Measurements from ENCODE around the gene LSG1. TPM values are rescaled to one million over a fixed set of nuclear protein-coding genes. Genes with fewer than 3 reads are reported as not detected.

LSG1 gene
- 10 to 100 TPM; 19.0 to 34.8 TPM for total RNA-seq

DNA sequence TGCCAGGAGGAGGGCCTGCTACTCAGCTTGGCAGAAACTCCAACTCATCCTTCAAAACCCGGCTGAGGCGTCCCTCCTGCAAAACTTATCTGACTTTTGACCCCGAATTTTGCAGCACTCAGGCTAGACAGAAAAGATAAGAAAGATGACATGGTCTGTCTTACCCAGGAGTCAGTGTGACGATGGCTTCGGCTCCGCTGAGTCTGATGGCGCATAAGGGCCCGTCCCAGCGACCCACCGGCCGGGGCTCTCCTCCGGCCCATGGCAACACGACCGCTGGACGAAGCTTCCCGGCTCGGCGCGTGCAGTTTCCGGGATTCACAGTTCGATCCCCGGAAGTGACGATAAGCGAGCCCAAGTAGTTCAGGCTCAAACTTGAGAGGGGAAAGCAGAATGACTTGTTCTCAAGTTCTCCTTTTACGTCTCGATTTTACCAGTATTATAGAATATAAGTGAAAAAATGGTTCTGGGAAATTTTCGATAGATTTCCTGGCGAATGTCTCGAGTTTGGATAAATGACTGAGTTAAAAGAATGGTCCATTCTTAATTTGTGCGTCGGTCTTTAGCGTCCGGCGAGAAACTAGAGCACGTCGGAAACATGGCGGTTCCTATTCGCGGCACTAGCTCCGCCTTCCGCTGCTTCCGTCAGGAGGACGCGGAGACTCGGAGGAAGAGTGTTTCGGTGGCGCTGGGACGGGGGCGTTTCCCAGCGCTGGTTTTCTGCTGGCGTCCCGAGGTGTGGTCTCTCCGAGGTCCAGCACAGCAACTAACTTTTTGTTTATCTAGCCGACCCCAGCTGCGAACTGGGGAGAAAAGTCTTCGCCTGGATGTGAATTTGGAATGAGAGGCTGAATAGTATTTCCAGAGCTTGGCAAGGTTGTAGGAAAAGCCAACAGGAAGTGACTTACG lies at the start of gene LSG1:
Gene LSG1, minus strand, starts transcription at position 292 of the 909 bp plus-strand sequence. Its CDS starts 29 bp downstream, at position 263.
- Histone ChIP-seq H3K27ac (peak within 1 kb of the TSS; percentile 85), H3K4me1 (peaks cover 10% of the 10 kb centered on the region), H3K36me3 (no peaks in the 10 kb centered on the region), H3K9ac (ENCODE audit: low read depth in 2 of 2, low read length in 2 of 2) (peak within 1 kb of the TSS; percentile 52 to 89), H3K4me3 (peak within 1 kb of the TSS; percentile 76), H3K9me3 (no peaks in the 10 kb centered on the region), H3K27me3 (no peaks in the 10 kb centered on the region)
- intact Hi-C loops (cut with DNase I): no loop called here
- TF ChIP-seq, protein P1, sequence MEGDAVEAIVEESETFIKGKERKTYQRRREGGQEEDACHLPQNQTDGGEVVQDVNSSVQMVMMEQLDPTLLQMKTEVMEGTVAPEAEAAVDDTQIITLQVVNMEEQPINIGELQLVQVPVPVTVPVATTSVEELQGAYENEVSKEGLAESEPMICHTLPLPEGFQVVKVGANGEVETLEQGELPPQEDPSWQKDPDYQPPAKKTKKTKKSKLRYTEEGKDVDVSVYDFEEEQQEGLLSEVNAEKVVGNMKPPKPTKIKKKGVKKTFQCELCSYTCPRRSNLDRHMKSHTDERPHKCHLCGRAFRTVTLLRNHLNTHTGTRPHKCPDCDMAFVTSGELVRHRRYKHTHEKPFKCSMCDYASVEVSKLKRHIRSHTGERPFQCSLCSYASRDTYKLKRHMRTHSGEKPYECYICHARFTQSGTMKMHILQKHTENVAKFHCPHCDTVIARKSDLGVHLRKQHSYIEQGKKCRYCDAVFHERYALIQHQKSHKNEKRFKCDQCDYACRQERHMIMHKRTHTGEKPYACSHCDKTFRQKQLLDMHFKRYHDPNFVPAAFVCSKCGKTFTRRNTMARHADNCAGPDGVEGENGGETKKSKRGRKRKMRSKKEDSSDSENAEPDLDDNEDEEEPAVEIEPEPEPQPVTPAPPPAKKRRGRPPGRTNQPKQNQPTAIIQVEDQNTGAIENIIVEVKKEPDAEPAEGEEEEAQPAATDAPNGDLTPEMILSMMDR (IDR thresholded peaks at IDR 0.05): no peak
- peak; percentile 93 for DNase-seq

DNA sequence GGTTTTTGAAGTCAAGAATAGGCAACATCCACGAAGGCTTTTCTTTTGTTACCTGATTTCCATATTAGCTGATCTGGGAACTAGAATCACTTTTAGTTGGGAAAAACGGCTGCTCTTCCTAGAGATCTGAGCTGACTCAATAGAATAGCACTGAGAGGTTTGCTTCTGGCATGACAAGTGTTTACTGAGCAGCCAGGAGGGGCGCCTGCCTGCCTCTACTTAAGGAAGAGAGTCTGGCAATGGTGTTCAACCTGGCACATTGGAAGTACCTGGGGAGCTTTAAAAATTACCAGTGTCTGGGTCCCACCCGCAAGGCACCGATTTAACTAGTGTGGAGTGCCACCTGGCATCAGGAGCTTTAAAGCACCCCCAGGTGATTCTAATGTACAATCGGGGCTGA lies 48.1 kb upstream of the LSG1 start:
- Histone ChIP-seq H3K9ac (ENCODE audit: low read depth in 2 of 2, low read length in 2 of 2) (no peak overlapping the region), H3K4me1 (no peaks in the 10 kb centered on the region), H3K27me3 (no peaks in the 10 kb centered on the region), H3K36me3 (no peaks in the 10 kb centered on the region), H3K9me3 (no peaks in the 10 kb centered on the region), H3K27ac (no peak overlapping the region), H3K4me3 (no peak overlapping the region)
- intact Hi-C loops (cut with DNase I): no loop called here
- TF ChIP-seq, protein P1 (IDR thresholded peaks at IDR 0.05): no peak
- no peak for DNase-seq

DNA sequence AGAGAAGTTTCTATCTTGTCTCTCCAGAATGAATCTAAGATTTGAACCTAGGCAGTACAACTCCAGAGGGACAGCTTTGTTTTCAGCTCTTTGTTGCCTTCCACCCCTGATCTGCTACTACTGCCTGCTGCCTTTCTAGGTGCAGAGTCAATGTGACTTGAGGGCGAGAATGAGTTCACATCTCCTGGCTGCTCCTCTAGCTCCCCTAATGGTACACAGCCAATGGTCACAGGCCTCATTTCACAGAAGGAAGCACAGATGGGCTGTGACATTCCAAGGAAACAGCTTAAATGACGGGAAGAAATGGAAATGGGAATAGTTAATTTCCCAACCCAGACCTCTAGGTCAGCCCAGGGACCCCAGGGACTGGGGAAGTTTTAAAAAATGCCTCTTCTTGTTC lies 46.1 kb upstream of the LSG1 start:
- no peak overlapping the region for H3K4me3 ChIP-seq
- H3K4me1 ChIP-seq: no peaks in the 10 kb centered on the region
- no peak overlapping the region for H3K27ac ChIP-seq
- no peak overlapping the region for H3K9ac ChIP-seq (ENCODE audit: low read depth in 2 of 2, low read length in 2 of 2)
- no peak for DNase-seq
- no peaks in the 10 kb centered on the region for H3K9me3 ChIP-seq
- intact Hi-C loops (cut with DNase I): no loop called here
- TF ChIP-seq, protein P1 (IDR thresholded peaks at IDR 0.05): no peak
- no peaks in the 10 kb centered on the region for H3K27me3 ChIP-seq
- no peaks in the 10 kb centered on the region for H3K36me3 ChIP-seq

DNA sequence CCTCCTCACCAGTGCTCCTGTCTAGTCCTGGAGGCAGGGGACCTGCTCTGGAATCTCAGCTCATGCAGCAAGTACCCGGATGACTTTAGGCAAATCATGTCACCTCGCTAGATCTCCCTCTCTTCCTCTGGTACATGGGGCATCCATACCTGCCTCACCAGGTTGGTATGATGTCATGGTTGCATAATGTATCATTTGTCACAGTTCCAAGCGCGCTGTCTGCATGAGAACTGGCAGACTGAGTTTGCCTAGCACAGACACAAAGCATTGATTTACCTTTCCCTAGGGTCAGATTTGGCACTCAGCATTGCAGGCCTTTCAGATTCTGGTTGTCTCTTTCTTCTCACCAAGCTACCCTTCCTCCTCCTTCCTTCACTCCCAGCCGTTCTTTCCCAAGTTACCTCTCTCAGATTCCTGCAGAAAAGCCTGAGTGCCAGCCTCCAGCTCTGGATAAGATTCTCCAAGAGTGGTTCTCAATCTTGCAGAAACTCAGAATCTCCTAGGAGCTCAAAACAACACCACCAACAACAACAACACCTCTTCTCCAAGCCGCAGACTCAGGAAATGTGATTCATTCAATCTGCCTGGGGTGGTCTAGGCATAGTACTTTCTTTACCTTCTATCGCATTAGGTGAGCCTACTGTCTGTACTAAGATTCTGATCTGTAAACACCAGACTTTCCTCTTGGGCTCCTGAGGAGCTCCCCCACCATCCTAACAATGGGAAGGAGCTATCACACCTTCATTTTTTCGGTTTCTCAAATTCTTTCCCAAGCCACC lies 43.2 kb upstream of the LSG1 start:
- no peak overlapping the region for H3K9ac ChIP-seq (ENCODE audit: low read depth in 2 of 2, low read length in 2 of 2)
- no peak overlapping the region for H3K27ac ChIP-seq
- H3K4me1 ChIP-seq: no peaks in the 10 kb centered on the region
- TF ChIP-seq, protein P1 (IDR thresholded peaks at IDR 0.05): no peak
- no peaks in the 10 kb centered on the region for H3K9me3 ChIP-seq
- intact Hi-C loops (cut with DNase I): no loop called here
- H3K4me3 ChIP-seq: no peak overlapping the region
- H3K27me3 ChIP-seq: no peaks in the 10 kb centered on the region
- H3K36me3 ChIP-seq: no peaks in the 10 kb centered on the region
- no peak for DNase-seq

DNA sequence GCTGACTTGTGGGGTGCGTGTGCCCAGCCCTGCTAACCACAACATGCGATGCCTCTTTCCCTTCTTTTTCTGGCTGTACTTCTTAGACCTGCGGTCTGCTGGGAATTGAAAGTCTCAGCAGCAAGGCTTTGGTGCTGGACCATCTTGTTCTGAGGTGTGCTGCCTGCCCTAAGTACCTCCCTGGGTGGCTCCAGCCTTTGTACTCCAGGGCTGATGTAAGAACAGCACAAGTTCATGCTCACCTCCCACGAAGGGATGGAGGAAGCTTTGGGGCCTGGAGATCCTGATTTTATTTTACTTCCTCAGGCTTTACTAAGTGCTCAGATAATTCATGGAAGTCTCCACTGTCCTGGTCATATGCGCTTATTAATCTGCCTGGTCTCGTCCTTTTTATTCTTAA lies 42.6 kb upstream of the LSG1 start:
- H3K9me3 ChIP-seq: no peaks in the 10 kb centered on the region
- intact Hi-C loops (cut with DNase I): no loop called here
- no peaks in the 10 kb centered on the region for H3K4me1 ChIP-seq
- TF ChIP-seq, protein P1 (IDR thresholded peaks at IDR 0.05): no peak
- H3K36me3 ChIP-seq: no peaks in the 10 kb centered on the region
- no peak for DNase-seq
- H3K4me3 ChIP-seq: no peak overlapping the region
- no peaks in the 10 kb centered on the region for H3K27me3 ChIP-seq
- no peak overlapping the region for H3K9ac ChIP-seq (ENCODE audit: low read depth in 2 of 2, low read length in 2 of 2)
- no peak overlapping the region for H3K27ac ChIP-seq
